Measurements from ENCODE around the gene CSDE1.

DNA sequence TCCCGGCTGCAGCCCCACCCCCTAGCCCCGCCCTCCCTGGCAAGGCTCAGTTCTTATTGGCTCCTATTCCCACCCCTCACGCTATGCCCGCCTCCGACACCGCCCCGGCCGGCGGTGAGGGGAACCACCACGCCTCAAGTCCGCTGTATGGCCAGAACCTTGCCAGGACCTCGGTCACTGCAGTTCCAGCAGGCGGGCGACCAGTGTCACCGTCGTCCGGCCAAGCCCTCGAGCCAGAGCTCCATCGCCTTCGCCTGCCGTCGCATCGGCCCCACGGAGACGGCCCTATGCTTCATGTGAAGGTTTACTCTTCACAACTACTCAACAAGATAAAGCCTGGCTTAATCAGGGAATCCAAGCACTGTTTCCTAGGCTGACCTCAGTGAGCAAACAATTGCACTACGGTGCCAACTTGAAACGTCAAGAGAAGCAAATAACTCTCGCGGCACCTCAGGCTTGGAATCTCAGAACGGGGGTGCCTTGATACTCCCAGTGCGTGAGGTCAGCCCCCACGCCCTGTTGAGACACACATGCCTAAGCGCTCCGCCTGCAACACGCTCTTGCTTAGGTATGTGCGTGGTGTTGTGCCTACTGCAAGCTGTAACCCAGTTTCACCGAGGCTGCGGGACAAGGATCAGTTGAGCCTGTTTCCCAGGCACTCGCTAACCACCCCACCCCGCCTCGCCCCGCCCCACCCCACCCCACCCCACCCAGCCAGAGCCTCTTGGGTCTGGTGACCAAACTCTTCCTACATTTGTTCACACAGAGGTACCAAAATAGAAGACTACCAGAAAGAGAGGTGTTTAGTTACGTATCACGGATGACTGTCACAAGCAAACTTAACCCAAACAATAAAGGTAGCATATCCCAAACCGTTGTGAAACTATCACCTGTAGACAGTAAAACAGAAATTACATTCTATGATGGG, 87.4 kb downstream of the CSDE1 start:
- TF ChIP-seq CTCF (IDR thresholded peaks at IDR 0.05; ENCODE audit: low read depth, low read length, poor library complexity, severe bottlenecking) = no peak
- no peak for TF ChIP-seq EZH2phosphoT487 (IDR thresholded peaks at IDR 0.05; ENCODE audit: borderline replicate concordance, low read length)
